SK-N-SH (cell line): ENCODE measurements around the gene CIITA.

ENCODE experiments used
- EP300 ChIP-seq, 2 experiments: IDR thresholded peaks; 2 replicates each; pipeline versions ENCODE4 v1.4.0 to v1.6.1; 2012; ENCODE audit warnings: borderline replicate concordance in 1 of 2, low read depth in 1 of 2, low read length in 1 of 2
- POLR2AphosphoS5 ChIP-seq: IDR thresholded peaks from 2 replicates; pipeline ENCODE4 v1.6.1; 2012; ENCODE audit warnings: low read depth, low read length
- TEAD4 ChIP-seq: IDR thresholded peaks from 2 replicates; pipeline ENCODE4 v1.4.0; 2012; ENCODE audit warnings: mild to moderate bottlenecking, borderline replicate concordance; ENCODE audit not compliant: insufficient read depth
- TF ChIP-seq, protein P1 (sequence below): fragments of 150-350 bp; IDR thresholded peaks from 2 replicates; pipeline ENCODE4 v1.6.1; 2017; ENCODE audit warnings: antibody characterized with exemption, low read length, low read depth, borderline replicate concordance
- TF ChIP-seq, protein P2 (sequence below): fragments of 200-600 bp; sonication (generic); IDR thresholded peaks from 2 replicates; pipeline ENCODE4 v1.6.1; 2017; ENCODE audit warnings: antibody characterized with exemption, mild to moderate bottlenecking, moderate library complexity
- TF ChIP-seq, protein P3 (sequence below): IDR thresholded peaks from 2 replicates; pipeline ENCODE4 v1.4.0; 2012; ENCODE audit warnings: low read depth
- TF ChIP-seq, protein P4 (sequence below): IDR thresholded peaks from 2 replicates; pipeline ENCODE4 v1.6.1; 2012; ENCODE audit warnings: mild to moderate bottlenecking, low read depth, low read length, moderate library complexity

DNA sequence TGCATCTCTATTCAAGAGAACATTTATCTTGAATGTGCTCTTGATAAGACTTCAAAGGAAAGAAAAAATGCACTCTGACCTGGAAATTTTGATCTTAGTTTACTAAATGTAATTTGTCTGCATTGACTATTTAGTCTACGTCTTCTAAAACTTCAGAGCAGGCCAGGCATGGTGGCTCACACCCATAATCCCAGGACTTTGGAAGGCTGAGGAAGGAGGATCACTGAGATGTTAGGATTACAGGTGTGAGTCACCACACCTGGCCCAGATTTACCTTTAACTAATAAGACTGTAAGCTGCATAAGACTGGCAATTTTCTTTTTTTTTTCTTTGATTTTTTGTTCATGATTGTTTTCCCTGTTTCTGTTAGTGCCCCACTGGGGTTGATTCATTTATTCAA lies 18.8 kb upstream of the CIITA start:
- TF ChIP-seq, protein P1, sequence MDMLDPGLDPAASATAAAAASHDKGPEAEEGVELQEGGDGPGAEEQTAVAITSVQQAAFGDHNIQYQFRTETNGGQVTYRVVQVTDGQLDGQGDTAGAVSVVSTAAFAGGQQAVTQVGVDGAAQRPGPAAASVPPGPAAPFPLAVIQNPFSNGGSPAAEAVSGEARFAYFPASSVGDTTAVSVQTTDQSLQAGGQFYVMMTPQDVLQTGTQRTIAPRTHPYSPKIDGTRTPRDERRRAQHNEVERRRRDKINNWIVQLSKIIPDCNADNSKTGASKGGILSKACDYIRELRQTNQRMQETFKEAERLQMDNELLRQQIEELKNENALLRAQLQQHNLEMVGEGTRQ = no peak
- TF ChIP-seq, protein P2, sequence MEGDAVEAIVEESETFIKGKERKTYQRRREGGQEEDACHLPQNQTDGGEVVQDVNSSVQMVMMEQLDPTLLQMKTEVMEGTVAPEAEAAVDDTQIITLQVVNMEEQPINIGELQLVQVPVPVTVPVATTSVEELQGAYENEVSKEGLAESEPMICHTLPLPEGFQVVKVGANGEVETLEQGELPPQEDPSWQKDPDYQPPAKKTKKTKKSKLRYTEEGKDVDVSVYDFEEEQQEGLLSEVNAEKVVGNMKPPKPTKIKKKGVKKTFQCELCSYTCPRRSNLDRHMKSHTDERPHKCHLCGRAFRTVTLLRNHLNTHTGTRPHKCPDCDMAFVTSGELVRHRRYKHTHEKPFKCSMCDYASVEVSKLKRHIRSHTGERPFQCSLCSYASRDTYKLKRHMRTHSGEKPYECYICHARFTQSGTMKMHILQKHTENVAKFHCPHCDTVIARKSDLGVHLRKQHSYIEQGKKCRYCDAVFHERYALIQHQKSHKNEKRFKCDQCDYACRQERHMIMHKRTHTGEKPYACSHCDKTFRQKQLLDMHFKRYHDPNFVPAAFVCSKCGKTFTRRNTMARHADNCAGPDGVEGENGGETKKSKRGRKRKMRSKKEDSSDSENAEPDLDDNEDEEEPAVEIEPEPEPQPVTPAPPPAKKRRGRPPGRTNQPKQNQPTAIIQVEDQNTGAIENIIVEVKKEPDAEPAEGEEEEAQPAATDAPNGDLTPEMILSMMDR = no peak
- TF ChIP-seq POLR2AphosphoS5 (no peak), EP300 (IDR thresholded peaks at IDR 0.05; ENCODE audit: borderline replicate concordance in 1 of 2, low read depth in 1 of 2, low read length in 1 of 2) (no peak), TEAD4 (no peak)
- TF ChIP-seq, protein P3, sequence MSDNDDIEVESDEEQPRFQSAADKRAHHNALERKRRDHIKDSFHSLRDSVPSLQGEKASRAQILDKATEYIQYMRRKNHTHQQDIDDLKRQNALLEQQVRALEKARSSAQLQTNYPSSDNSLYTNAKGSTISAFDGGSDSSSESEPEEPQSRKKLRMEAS = no peak
- TF ChIP-seq, protein P4, sequence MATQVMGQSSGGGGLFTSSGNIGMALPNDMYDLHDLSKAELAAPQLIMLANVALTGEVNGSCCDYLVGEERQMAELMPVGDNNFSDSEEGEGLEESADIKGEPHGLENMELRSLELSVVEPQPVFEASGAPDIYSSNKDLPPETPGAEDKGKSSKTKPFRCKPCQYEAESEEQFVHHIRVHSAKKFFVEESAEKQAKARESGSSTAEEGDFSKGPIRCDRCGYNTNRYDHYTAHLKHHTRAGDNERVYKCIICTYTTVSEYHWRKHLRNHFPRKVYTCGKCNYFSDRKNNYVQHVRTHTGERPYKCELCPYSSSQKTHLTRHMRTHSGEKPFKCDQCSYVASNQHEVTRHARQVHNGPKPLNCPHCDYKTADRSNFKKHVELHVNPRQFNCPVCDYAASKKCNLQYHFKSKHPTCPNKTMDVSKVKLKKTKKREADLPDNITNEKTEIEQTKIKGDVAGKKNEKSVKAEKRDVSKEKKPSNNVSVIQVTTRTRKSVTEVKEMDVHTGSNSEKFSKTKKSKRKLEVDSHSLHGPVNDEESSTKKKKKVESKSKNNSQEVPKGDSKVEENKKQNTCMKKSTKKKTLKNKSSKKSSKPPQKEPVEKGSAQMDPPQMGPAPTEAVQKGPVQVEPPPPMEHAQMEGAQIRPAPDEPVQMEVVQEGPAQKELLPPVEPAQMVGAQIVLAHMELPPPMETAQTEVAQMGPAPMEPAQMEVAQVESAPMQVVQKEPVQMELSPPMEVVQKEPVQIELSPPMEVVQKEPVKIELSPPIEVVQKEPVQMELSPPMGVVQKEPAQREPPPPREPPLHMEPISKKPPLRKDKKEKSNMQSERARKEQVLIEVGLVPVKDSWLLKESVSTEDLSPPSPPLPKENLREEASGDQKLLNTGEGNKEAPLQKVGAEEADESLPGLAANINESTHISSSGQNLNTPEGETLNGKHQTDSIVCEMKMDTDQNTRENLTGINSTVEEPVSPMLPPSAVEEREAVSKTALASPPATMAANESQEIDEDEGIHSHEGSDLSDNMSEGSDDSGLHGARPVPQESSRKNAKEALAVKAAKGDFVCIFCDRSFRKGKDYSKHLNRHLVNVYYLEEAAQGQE = no peak
